LNCaP clone FGC (cell line): ENCODE measurements around the gene SLC16A8.

Experiments used
- DNase-seq: peaks from one replicate; pipeline ENCODE4 v3.0.0-alpha.2; 2011; ENCODE audit warnings: low read depth
- H3K4me3 ChIP-seq: 2 replicates; pipeline ENCODE4 v1.5.1; 2011; ENCODE audit warnings: mild to moderate bottlenecking, low read depth, low read length, control low read depth
- TF ChIP-seq, protein P1 (sequence below): IDR thresholded peaks from 2 replicates; pipeline ENCODE4 v1.5.1; 2012; ENCODE audit warnings: mild to moderate bottlenecking; ENCODE audit not compliant: control insufficient read depth, insufficient read depth; ENCODE audit errors: extremely low read depth

The SLC16A8 gene

DNA sequence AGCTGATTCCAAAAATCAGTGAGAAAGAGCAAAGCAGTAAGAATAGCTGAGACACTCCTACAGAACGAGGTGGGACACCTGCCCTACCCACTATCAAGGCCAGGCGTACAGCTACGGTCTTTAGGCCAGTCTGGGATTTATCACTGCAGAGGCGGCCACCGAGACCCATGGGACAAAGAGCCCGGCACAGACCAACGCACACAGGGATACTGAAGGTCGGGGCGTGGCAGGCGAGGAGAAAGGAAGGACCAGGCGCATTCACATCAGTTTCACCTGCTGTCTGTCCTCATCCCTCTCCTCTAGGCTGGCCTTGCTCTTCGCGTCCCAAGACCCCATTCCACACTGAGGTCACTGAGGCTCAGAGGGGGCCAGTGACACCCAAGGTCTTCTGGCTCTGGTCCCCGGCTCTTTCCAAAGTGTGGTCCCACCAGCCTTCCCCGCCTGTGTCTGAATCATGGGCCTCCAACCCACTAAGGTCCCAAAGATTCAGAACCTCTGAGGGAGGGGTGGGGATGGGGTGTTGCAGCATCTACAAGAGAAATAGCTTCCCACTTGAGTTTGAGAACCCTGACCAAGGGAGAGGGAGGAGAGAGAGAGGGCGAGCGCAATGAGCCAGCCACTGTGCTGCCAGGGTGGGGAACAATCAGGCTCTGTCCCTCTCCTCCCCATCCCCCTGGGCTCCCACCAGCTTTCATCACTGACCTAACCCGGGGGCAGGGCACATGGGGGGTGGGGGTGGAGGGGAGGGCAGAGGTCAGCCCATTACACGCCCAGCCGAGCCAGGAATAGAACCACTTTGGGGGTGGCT lies 34.0 kb downstream of the SLC16A8 start:
- no peak overlapping the region for H3K4me3 ChIP-seq
- DNase-seq: no peak
- TF ChIP-seq, protein P1, sequence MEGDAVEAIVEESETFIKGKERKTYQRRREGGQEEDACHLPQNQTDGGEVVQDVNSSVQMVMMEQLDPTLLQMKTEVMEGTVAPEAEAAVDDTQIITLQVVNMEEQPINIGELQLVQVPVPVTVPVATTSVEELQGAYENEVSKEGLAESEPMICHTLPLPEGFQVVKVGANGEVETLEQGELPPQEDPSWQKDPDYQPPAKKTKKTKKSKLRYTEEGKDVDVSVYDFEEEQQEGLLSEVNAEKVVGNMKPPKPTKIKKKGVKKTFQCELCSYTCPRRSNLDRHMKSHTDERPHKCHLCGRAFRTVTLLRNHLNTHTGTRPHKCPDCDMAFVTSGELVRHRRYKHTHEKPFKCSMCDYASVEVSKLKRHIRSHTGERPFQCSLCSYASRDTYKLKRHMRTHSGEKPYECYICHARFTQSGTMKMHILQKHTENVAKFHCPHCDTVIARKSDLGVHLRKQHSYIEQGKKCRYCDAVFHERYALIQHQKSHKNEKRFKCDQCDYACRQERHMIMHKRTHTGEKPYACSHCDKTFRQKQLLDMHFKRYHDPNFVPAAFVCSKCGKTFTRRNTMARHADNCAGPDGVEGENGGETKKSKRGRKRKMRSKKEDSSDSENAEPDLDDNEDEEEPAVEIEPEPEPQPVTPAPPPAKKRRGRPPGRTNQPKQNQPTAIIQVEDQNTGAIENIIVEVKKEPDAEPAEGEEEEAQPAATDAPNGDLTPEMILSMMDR: no peak

DNA sequence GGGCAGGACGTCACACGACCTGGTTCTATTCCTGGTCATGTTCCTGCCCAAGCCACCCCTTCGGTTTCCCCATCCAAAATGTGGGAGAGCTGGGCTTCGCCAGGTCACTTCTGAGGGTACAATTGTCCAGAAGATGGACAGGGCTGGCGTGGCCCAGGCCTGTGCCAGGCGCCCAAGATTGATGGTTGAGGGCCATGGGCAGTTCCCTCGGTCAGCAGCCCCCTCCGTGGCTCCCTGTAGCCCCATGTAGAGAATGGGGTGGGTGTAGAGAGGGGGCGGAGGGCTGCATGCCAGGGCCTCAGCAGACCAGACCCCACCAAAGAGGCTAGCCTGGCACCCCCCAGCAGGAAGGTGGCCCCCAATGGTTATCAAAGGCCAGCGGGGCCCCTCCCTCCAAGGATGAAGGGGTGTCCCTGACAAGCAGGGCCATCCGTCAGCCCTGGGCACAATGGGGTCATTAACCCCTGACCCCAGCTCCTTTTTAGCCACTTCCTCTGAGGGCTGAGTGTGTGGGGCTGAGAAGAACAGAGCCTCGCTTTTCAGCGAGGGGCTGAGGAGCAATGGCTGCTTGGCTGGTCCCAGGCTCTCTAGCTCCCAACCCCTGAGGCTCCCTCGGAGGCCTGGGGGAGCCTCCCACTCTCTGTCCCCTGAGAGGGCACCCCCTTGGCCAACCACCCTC lies 37.8 kb downstream of the SLC16A8 start:
- TF ChIP-seq, protein P1: no peak
- no peak for DNase-seq
- no peak overlapping the region for H3K4me3 ChIP-seq

DNA sequence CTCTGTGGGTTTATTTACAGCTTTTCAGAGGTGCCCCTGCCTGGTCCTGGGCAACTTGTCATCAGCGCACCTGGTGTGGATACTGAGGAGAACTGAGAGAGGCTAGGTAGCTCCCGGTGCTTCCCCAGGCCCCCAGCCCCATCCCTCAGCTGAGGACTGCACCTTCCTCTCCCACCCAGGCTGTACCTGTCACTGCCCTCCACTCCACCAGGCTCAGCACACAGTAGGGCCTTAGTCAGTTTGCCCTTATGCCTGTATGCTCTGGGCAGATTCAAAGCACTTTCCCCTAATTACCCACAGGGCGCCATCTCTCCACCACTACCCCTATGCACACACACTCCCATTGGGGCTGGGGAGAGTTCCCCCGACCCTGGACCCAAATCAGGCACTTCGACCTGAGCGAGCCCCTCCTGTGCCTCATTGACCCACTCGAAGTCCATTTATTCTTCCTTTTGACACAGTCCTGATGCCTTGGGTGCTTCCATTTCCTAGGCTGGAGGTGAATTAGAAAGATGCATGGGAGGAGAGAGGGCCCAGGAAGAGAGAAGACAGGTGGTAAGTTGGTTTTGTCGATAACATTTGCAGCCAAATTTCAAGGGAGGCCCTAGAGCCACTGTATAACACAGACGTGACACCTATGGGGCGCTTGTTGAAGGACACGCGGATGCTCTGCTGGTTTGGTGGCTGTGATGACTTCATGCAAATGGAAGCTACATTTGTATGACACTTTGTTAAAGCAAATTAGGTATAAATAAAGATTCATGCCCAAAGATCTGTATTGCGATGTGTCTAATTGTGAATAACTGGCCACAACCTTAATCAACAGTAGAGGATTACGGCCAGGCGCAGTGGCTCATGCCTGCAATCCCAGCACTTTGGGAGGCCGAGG lies 40.6 kb downstream of the SLC16A8 start:
- TF ChIP-seq, protein P1: no peak
- no peak for DNase-seq
- no peak overlapping the region for H3K4me3 ChIP-seq

DNA sequence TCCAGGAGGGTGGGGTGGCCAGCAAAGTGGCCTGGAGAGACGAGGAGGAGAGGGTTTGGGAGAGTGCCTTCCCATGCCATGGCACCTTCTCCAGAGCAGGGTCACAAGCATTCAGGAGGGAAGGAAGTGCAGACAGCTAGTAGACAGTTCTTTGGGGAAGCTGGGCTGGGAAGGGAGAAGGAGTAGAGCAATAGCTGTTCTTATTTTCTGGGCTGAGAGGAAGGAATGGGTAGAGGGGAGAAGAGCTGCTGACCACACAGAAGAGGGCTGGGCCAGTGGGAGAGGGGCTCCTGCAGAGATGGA lies 41.5 kb downstream of the SLC16A8 start:
- no peak overlapping the region for H3K4me3 ChIP-seq
- TF ChIP-seq, protein P1: no peak
- no peak for DNase-seq

DNA sequence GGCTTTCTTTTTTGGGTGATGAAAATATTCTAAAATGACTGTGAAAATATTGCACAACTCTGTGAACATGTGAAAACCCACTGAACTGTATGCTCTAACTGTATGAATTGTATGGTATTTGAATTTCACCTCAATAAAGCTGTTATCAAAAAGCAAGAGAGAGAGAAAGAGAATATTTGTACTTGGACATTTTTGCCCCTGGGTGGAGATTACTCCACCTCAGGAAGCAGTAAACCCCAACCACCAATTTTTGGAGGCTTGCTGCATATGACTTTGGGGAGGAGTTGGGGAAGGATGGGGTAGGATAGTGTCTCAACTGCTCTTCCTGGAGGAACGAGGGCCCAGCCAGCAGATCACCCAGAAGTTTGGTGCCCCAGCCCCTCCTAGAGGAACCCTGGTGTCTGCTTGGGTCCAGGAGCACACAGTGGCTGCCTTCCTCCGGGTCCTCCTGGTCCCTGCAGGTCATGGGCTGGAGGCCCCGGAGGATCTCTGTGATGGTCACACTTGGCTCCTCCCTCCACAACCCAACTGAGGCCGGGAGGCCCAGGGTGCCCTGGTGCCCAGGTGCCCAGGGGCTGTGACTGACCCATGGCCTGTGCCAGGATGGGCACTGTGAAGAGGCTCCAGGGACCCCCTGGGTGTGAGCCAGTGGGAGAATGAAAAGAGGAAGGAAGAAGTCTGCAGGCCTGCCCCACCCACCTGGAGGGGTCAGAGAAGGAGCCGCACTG lies 42.1 kb downstream of the SLC16A8 start:
- no peak for DNase-seq
- H3K4me3 ChIP-seq: no peak overlapping the region
- TF ChIP-seq, protein P1: no peak

DNA sequence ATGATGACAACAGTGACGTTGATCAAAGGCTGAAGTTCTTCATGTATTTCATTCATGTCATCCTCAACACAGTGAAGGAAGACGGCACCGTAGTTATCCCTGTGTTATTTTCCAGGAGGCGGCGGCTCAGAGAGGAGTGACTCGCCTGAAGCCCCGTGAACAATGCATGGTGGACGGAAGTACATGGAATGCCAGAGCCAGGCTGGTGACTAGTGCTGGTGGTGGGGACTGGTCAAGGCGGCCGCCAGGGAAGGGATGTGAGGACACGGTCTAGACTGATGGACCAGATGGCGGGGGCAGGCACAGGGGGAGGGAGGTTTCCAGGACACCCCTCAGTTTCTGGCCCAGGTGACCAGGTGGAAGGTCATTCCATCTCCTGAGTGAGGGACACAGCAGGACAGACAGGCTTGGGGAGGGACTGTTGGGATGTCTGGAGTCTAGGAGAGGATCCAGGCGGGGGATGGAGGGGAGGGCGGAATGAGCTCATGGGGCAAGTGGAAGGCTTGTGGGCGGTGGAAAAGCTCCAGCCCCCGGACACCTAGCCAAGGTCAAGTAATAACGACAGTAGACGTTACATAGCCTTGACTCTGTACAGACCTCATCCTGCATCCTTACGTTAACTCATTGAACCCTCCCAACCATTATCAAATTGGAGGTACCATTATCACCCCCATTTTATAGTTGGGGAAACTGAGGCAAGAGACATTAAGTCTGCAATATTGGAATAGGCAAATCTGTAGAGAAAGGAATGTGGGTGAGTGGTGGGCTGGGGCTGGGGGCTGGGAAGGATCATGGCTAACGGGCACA lies 42.8 kb downstream of the SLC16A8 start:
- DNase-seq: no peak
- no peak overlapping the region for H3K4me3 ChIP-seq
- TF ChIP-seq, protein P1: no peak
